NCI-H2081 treated with DMSO at 0.1 percent for 48 hours (cell line): Measurements from ENCODE around the gene KRT3.

Source experiments
- DNase-seq: peaks from one replicate; lab custom pipeline; 2025; lab: John Stamatoyannopoulos, UW

KRT3 gene

GRCh38 chr12:52795694-52796428, at the start of gene KRT3:
KRT3 (minus strand) TSS chr12:52796117; CDS start chr12:52796042, 75 bp downstream.
- DNase-seq: no peak

- DNase-seq: no peak
Measured at GRCh38 chr12:52844386-52844785, 48.5 kb upstream of the KRT3 start.

- DNase-seq: no peak
Measured at GRCh38 chr12:52839436-52840105, 43.7 kb upstream of the KRT3 start.

GRCh38 chr12:52838609-52839435, 42.9 kb upstream of the KRT3 start:
- DNase-seq: no peak

- no peak for DNase-seq
Measured at GRCh38 chr12:52837781-52838608, 42.1 kb upstream of the KRT3 start.

GRCh38 chr12:52837413-52837741, 41.5 kb upstream of the KRT3 start:
- DNase-seq: no peak

- DNase-seq: no peak
Measured at GRCh38 chr12:52836491-52837412, 40.8 kb upstream of the KRT3 start.

- DNase-seq: no peak
Measured at GRCh38 chr12:52836042-52836466, 40.1 kb upstream of the KRT3 start.

GRCh38 chr12:52835271-52836041, 39.5 kb upstream of the KRT3 start:
- no peak for DNase-seq

GRCh38 chr12:52834727-52835001, 38.7 kb upstream of the KRT3 start:
- DNase-seq: no peak

- DNase-seq: no peak
Measured at GRCh38 chr12:52833922-52834726, 38.2 kb upstream of the KRT3 start, which contains the start of gene KRT79. KRT79 (minus strand) TSS chr12:52834311; CDS start chr12:52834260, 51 bp downstream.

GRCh38 chr12:52832985-52833905, 37.3 kb upstream of the KRT3 start:
- DNase-seq: no peak

- DNase-seq: no peak
Measured at GRCh38 chr12:52832451-52832850, 36.5 kb upstream of the KRT3 start.

GRCh38 chr12:52831251-52831650, 35.3 kb upstream of the KRT3 start:
- DNase-seq: no peak

GRCh38 chr12:52829986-52830770, 34.3 kb upstream of the KRT3 start:
- DNase-seq: no peak

- no peak for DNase-seq
Measured at GRCh38 chr12:52828591-52829021, 32.7 kb upstream of the KRT3 start.

- no peak for DNase-seq
Measured at GRCh38 chr12:52828156-52828555, 32.2 kb upstream of the KRT3 start.
